Stimulated activated CD4-positive, alpha-beta T cell treated with anti-CD3 and anti-CD28 coated beads, Interleukin-1b, Interleukin-23, amount 100 ng/mL, for 48 hours (primary cell): ENCODE data around the gene GRIN2B.
A peak's percentile ranks its signal among the peaks of the same experiment; 100 is the strongest.

Experiments used
- DNase-seq: peaks from one replicate; pipeline ENCODE4 v3.0.0-alpha.2; 2020

The GRIN2B gene

DNA sequence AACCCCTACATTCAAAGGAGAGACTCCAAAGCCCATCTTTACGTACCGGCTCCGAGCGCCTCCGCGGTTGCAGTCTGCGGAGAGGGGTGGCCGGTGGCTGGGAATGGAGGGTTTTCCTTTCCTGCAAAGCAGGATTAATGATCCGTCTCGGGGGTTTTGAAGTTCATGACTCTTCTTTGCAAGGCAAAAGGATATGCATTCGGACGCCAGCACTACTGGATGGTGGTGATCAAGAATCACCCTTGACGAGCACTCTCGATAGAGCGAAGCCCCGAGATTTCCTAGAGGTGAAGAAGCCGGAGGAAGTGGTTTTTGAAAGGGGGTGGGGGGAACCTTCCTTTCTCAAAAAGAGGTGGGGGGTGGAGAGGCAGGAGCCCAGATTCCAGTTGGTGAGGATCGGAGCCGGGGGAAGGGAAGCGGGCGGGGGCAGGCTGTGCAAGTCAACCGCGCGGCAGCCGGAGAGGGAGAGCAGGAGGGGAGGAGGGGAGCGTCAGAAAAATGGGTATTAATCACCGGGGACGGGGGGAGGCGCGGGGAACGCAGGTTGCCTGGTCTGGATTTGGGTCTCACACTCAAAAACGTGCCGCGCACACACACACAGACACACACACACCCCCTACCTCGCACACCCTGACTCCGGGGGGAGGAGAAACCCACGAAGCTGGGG, at the start of gene GRIN2B:
TSS of gene GRIN2B (minus strand) at position 307 of the 667 bp plus-strand sequence. CDS start 115,394 bp downstream, outside the sequence.
- no peak for DNase-seq

DNA sequence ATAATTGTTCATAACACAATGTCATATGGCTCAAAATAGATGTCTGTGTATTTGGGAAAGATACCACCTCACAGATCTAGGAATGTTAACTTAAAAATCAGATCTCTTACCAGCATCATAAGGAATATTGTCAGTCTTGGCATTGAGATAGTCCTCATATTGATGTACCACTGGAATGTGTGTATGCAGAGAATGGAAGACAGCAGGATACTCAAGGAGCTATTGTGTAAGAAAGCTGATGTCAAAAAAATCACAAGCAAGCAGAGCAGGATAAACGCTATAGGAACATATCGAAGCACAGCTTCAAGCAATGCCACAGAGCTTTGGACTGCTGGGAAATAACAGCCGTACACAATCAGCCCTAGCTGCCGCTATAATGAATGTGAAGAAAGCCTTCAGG, 45.1 kb upstream of the GRIN2B start:
- DNase-seq: no peak

DNA sequence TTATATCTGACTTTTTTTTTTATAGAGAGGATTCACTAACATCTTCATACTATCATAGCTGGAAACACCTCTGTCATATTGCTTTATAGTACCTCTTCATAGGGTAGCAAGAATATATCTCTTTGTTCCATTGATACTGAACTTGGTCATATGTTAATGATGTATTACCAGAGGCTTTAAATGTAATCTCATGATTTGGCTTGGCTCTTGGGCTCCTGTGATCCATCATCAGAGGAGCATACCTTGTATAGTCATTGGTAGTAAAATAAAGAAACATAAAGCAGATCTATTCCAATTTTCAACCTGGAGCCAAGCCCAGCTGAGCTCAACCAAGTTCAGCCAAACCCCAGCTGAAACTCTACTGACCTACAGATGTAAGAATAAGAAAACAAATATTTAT, 43.2 kb upstream of the GRIN2B start:
- DNase-seq: no peak

DNA sequence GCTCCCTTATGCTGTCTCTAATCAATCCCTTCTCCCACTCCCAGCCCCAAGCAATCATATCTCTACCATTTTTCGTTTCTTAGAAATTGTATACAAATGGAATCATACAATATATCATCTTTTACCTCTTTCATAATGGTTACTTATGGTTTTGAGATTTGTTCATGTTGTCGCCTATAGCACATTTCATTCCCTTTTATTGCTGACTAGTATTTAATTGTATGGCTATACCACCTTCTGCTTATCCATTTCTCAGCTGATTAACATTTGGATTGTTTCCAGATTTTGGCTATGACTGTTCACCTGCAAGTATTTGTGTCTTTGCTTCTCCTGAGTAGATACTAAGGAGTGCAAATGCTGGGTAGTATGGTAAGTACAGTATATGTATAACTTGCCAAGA, 36.7 kb upstream of the GRIN2B start:
- DNase-seq: no peak

DNA sequence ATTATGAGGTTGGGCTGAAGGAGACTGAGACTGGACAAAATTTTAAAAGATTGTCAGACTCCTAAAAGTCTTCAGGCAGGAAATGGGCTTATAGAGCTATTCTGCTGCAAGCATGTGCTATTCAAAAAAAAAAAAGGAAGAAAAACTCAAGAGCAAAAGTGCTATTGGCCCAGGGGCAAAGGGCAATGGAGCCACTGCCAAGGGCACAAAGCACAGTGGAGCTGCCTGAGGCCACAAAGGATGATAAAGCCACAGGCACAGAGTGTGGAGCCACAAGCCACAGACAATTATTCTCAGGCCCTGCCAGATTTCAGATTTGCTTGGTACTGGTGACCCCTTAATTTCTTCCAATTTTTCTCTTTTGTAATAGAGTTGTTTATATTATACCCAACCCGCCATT, 29.6 kb upstream of the GRIN2B start:
- no peak for DNase-seq

DNA sequence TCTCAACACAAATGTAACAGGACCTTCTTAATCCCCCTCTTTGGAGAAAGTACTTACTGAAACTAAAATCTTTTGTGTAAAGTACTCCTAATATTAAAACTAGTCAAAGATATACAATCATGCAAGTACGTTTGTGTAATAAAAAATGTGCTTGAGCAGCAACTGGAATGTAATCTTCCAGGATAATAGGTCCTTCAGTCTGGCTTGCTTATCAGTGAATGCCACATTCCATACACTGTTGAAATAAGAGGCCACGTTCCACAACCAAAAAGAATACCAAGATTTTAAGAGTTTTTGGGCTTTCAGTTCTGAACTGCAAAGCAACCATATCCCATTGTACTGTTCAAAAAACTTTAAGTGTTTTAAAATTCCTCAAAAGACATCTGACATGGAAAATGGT, 26.2 kb upstream of the GRIN2B start:
- DNase-seq: no peak

DNA sequence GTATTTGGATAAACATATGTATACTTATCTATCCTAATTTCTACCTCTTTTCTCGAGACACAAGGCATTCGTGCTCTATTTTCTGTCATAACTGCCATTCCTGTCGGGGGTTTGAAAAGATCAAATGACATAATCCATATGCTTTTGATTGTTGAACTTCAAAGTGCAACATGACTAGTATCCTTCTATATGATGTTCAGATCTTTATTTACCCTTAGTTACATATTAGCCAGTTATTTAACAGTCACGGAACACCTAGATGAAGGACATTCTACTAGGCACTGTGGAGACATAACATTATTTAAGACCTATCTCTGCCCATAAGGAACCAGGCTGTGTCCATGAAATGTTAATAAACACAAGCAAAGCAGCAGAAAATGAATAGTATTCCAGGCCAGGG, 11.2 kb upstream of the GRIN2B start:
- no peak for DNase-seq

DNA sequence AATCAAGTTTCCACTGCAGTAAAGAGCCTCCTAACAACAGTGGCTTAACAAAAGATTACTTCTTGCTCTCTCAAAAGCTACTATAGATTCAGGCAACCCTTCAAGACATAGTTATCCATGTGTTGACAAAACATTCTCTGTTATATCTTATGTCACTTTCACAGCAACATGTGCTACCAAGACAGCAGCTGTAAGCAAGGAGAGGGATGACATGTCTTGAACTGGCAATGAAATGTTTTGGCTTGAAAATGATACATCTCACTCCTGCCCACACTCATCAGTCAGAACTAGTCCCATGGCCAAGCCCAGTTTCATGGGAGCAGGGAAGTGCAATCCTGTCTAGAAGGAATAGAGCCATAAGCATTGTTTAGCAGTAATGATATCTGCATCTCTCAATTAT, 10.7 kb upstream of the GRIN2B start:
- DNase-seq: no peak

DNA sequence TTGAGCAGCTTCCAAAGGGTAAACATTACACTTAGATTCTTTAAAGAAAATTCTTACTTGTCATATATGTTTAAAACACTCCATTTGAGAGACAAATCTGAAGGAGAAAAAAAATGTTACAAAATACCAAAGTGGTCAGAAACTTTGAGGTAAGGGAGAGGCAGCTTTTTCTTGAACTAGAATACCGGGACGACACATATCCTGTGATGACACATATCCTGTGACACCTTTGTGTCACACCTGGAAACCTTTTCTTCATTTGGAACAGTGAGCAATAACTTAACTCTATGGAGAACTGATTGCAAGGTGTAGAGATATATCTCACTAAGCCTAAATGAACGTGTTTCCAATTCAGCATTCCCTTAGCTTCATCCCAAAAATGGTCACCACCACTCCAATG, 4.6 kb upstream of the GRIN2B start:
- DNase-seq: no peak

DNA sequence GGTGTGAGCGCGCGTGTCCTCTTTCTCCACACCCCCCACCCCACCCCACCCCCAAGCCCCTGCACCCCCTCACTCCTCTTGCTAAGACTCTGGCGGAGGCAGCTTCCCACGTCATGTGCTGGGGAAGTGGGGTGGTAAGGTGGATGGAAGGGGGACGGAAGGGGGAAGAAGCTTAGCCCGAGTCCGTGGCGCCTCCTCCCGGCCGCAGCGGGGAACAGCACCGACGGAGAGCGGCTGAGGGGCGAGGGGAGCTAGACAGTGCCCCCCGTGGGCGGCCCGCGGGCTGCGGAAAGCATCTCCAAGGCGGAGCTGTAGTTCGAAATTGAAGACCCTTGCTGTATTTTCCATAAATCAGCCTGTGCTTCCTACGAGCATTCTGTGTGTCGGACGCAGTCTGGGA, 588 bp upstream of the GRIN2B start:
- peak; percentile 17 for DNase-seq

DNA sequence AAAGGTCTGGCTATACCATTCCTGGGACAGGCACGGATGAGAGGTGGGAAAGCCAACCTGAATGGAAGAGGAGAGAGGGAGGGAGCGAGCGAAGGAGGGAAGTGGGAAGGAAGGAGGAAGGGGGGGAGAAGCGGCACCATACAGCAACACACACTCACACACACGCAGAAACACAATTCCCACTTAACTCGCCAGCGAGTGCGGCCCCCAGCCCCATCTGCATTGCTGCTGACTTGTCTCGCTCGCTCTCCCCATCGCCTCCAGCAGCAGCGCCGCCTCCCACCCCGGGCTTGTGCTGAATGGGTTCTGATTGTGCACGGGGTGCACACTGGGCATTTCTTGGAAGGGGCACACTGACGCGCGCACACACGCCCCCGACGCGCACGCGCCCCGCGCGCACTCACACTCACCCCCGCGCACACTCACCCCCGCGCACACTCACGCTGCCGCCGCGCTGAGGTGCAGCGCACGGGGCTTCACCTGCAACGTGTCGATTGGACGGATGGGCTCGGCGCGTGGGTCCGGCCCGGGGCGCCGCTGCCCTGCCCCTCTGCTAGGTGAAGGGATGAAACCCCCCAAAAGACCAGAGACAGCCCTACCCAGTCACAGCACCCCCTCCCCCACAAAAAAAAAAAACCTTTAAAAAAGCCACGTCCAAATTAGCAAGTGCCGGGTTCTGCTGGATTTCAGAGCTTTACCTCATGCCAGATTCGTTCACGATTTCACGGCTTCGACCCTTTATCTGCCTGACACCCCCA, 685 bp downstream of the GRIN2B start:
- DNase-seq: no peak

DNA sequence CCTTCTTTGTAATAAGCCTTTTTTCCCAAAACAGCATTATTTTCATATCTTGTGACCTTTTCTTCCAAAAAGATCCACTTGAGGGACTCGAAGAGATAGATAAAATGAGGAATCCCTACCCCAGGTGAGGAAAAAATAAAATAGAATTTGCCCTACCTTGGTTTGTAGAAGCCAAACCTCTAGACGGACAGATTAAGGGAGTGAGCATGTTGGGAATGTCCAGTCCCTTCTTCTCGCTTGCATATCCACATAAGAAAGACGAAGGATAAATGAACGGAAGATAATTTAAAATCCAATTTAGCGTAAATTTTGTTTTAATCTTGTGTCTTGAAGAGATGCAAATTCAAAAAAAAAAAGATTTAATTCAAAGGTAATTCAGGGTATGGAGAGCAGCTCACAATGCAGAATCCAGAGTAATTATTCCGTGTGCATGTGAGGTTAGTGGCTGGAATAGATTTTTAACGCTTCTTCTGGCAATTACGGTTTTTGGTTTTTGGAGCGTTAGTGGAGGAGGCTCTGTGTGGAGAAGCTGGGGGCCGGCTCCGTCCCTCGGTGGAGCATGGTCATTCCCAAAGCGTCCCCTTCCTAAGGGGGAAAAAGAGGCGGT, 1.5 kb downstream of the GRIN2B start:
- no peak for DNase-seq

DNA sequence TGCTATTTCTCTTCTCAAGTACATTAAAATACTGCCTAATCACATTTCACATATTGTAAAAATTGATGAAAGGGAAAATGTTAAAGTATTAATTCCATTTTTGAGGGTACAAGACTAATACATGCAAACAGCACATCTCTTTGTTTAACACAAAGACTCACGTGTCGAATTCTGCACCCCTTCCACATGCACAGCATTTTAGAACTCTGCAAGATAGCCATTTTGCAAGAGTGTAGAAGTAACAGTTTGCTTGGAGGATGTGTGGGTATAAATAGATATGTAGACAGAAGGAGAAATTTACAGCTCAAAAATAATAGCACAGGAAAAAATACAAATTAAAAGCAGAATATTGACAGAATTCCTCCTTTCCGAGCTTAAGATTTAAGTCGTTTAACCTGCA, 2.5 kb downstream of the GRIN2B start:
- DNase-seq: no peak

DNA sequence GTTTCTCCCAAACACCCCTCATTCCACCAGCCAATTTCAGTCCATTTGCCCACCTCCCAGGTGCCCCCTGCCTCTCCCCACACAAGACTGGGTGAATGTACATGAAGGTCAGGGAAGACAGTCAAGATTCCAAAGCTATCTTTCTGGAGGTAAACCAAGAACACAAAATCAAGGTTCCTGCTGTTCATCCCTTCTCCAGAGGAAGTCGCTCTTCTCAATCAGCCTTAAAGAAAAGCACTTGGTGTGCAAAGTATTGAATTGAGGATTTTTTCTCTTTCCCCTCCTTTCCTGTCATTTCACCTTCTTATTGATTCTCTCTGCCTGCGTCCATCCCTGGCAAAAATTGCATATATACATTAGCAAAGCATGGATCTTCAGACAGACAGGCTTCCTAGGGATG, 4.5 kb downstream of the GRIN2B start:
- no peak for DNase-seq

DNA sequence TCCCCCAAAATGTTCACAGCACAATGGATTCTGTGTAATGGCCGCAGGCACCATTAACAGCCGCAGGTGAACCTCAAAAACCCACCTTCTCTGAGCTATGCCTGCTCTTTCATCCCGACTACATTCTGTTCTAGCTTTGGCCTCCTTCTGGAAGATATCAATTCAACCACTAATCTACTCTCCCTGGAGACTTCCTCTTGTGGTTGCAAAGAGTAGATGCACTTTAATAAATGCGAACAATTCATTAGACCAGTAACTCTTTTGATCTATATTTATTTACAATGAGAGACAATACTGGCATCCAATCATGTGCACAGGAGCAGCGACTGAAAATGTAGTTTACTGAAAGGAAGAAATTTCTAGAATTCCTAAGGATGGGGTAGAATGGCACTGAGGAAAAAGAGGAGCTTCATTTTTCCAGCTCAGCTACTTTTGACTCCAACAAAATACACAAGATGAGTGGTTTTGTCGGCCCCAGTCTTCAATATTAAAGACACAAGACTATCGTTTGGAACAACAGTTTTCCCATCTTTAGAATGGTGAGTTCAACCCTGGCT, 5.3 kb downstream of the GRIN2B start:
- no peak for DNase-seq

DNA sequence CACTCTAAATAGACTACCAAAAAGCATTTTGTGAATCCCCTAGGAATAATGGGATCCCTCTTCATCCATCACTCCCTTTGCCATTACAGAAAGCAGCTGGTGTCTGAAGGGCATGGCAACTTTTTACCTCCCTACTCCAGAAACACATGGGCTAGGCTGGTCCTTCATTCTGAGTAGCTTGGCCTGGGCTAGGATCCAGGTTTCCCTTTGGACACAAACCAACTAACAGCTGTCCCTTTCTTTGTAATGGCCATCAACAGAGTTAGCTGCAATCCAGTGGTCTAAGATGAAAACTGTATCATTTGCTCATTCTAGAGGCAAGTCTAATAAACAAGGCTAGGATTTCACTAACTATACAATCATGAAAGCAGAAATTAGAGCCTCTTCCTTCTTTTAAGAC, 7.4 kb downstream of the GRIN2B start:
- no peak for DNase-seq

DNA sequence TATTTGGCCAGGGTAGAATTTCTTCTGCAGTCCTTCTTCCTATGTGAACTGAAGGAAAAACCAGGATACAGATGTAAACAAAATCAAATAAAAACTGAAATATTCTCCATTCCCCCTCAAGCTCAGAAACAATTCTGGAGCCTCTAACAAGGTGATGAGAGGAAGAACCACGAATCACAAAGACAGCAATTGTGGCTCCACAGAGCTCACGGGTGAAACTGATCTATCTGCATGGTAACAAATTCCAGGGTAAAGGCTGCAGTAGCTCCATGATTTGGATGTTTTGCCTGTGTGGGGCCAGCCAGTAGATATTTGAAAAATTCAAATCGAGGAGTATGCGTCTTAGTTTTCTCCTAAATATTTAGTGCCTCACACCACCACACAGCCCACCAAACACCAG, 10.6 kb downstream of the GRIN2B start:
- no peak for DNase-seq

DNA sequence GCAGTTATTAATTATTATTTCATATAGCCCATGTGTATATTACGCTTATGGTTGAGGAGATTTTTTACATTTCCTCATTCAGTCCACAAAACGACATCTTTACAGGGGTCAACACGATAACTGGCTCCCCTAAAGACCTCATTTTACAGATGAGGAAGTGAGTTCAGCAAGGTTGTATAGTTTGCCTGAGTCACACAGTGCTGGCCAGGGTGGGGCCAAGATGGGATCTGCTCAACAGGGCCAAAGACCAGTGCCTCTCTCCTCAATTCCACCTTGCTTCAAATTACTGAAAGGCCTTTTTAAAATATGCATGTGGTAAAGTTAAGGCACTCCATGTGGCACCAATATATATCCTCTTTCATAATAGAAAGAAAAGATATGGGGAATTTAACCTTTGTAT, 13.1 kb downstream of the GRIN2B start:
- no peak for DNase-seq

DNA sequence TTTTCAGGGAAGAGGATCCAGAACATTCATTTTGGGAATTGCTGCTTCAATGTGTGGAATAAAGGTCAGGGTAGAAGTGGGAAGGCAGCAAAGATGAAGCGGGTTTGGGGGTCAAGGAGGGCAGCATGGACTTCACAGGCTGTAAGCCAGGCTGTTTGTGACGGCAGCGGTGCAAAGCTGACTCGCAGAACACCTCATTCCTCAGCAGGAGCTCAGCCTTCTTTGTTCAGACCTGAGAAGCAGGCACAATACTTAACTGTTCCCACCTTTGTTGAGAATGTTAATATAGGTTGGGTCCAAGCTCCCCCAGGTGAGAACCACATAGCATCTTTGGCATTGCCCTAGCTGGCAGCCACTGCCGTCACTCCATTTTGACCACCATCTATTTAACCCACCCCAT, 16.7 kb downstream of the GRIN2B start:
- no peak for DNase-seq

DNA sequence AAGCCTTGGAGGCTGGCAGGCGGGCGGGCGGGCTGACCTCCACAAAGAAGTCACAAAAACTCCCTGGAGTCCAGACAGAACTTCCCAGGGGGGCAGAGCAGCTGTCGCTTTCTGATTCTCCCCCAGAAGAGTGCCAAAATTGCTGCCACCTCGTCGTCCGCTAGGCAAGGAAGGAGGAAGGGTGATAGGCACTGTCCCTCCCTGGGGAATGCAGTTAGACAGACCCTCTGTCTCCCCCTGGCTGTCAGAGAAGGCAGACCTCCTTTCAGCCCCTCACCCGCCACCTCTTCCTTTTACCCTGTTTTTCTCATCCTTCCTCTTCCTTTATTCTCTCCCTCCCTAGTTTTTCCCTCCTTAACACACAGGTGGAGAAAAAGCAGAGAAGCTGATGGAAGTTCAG, 18.7 kb downstream of the GRIN2B start:
- DNase-seq: no peak

DNA sequence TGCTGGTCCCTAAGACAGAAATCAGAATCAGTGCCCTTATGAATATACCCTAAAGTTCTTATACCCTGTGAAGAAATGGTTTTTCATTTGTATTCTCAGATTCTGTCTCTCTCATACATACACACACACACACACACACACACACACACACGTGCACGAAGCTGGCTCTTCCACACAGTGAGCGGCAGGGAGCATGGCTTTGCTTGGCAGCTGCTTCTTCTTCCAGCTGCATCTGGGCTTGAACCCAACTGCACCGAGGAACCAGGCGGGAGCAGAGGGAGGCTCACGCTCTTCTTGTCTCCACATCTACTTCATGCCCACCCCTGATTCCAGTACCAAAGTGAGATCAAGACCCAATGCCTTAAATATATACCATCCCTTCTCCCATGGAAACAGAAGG, 19.4 kb downstream of the GRIN2B start:
- no peak for DNase-seq

DNA sequence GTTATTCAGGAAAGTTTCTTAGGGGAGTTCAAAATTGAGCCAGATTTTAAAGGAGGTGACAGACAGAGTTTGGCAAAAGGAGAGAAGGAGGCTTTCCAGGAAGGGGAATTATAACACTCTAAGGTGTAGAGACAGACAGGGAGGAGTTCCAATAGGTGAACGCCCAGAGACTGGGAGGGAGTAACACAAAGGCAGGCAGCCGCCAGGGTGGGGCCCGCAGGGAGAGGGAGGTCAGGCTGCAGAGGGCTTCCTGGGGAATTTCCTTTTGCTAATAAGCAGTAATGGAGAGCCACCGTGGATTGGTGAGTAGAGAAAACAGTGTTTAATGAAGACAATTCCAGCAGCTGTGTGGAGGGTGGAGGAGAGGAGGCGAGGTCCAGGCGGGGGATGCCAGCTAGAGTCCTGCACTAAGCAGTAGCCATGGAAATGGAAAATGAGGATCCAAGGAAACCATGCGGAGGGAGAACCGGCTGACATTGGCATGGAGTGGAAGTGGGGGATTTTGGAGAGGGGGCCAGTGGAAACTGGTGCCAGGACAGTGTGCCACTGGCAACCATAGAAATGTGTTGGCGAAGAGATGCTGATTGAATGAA, 22.2 kb downstream of the GRIN2B start:
- DNase-seq: no peak

DNA sequence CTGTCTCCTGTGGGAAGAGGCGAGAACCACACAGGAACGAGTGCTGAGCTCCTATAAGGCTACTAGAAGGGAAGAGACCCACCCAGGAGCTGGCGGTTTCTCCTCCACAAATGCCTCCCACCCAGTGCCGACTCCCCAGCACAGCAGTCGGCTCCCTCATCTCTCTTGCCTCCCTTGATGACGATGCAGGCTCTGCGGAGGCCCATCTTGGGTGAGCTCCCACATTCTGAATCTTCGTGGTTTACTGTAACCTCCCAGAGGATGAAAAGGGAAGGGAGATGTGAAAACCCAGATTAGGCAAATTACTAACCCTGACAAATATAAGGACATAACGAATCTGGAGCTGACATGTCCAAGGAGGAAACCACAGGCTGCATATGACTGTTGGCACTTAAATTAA, 23.8 kb downstream of the GRIN2B start:
- DNase-seq: no peak
